Endothelial cell (in vitro differentiated cells): Measurements from ENCODE around the gene NTNG2. TPM values are rescaled to one million over a fixed set of nuclear protein-coding genes. Genes with fewer than 3 reads are reported as not detected.

Experiments used
- DNase-seq: peaks from one replicate; pipeline ENCODE4 v3.0.0; 2021; ENCODE audit warnings: low spot score
- H3K27ac Mint-ChIP-seq: one replicate; pipeline ENCODE4 v1.8.0; 2021; ENCODE audit warnings: mixed read lengths, inconsistent platforms; ENCODE audit not compliant: unreplicated experiment
- H3K27me3 Mint-ChIP-seq: one replicate; pipeline ENCODE4 v1.8.0; 2021; ENCODE audit warnings: mild to moderate bottlenecking, moderate library complexity, mixed read lengths, inconsistent platforms; ENCODE audit not compliant: unreplicated experiment
- H3K36me3 Mint-ChIP-seq: one replicate; pipeline ENCODE4 v1.8.0; 2021; ENCODE audit warnings: mild to moderate bottlenecking, low read depth, mixed read lengths, inconsistent platforms; ENCODE audit not compliant: unreplicated experiment
- H3K4me1 Mint-ChIP-seq: one replicate; pipeline ENCODE4 v1.8.0; 2021; ENCODE audit warnings: mild to moderate bottlenecking, mixed read lengths, inconsistent platforms; ENCODE audit not compliant: unreplicated experiment
- H3K4me3 Mint-ChIP-seq: one replicate; pipeline ENCODE4 v1.8.0; 2021; ENCODE audit warnings: mild to moderate bottlenecking, mixed read lengths, inconsistent platforms; ENCODE audit not compliant: unreplicated experiment
- H3K9me3 Mint-ChIP-seq: one replicate; pipeline ENCODE4 v1.8.0; 2021; ENCODE audit warnings: mixed read lengths, inconsistent platforms; ENCODE audit not compliant: unreplicated experiment
- CTCF ChIP-seq: fragments of 200-600 bp; sonication (generic); IDR thresholded peaks from one replicate; pipeline ENCODE4 v1.5.0; 2021; ENCODE audit warnings: antibody characterized with exemption; ENCODE audit not compliant: unreplicated experiment
- total RNA-seq: library from RNA; stranded (reverse); fragmentation: NEBNext Ultra II Directional; extraction: Animal tissue kit (Norgen Biotek cat#: 25700); gene quantifications from one replicate; pipeline ENCODE4 v1.2.1, GENCODE V29; 2021; ENCODE audit not compliant: unreplicated experiment

Gene NTNG2
- total RNA-seq, 1 donor from 2014 or later = 0.38 TPM

- H3K27ac Mint-ChIP-seq = no peak overlapping the region
- no peaks in the 10 kb centered on the region for H3K27me3 Mint-ChIP-seq
- no peak overlapping the region for H3K4me3 Mint-ChIP-seq
Observed at GRCh38 chr9:132228062-132228461, 66.2 kb downstream of the NTNG2 start.

GRCh38 chr9:132230605-132231004, 68.7 kb downstream of the NTNG2 start:
- Mint-ChIP-seq H3K4me1 (no peaks in the 10 kb centered on the region), H3K36me3 (no peaks in the 10 kb centered on the region), H3K27ac (no peak overlapping the region), H3K9me3 (no peaks in the 10 kb centered on the region), H3K27me3 (peaks cover 2% of the 10 kb centered on the region), H3K4me3 (no peak overlapping the region)
- TF ChIP-seq CTCF = no peak
- no peak for DNase-seq

More at GRCh38 chr9:132228062-132228461, 66.2 kb downstream of the NTNG2 start:
- no peaks in the 10 kb centered on the region for H3K9me3 Mint-ChIP-seq
- no peak for TF ChIP-seq CTCF
- H3K4me1 Mint-ChIP-seq = no peaks in the 10 kb centered on the region
- DNase-seq = no peak
- no peaks in the 10 kb centered on the region for H3K36me3 Mint-ChIP-seq

GRCh38 chr9:132231019-132231701, 69.3 kb downstream of the NTNG2 start:
- H3K9me3 Mint-ChIP-seq = no peaks in the 10 kb centered on the region
- no peak for DNase-seq
- no peak for TF ChIP-seq CTCF
- H3K4me3 Mint-ChIP-seq = no peak overlapping the region
- H3K4me1 Mint-ChIP-seq = no peaks in the 10 kb centered on the region
- H3K36me3 Mint-ChIP-seq = no peaks in the 10 kb centered on the region
- H3K27me3 Mint-ChIP-seq = peaks cover 2% of the 10 kb centered on the region
- H3K27ac Mint-ChIP-seq = no peak overlapping the region

GRCh38 chr9:132232522-132232921, 70.7 kb downstream of the NTNG2 start:
- DNase-seq = no peak
- H3K9me3 Mint-ChIP-seq = no peaks in the 10 kb centered on the region
- no peak overlapping the region for H3K4me3 Mint-ChIP-seq
- no peak for TF ChIP-seq CTCF
- H3K36me3 Mint-ChIP-seq = no peaks in the 10 kb centered on the region
- H3K27ac Mint-ChIP-seq = no peak overlapping the region
- no peaks in the 10 kb centered on the region for H3K4me1 Mint-ChIP-seq
- peaks cover 2% of the 10 kb centered on the region for H3K27me3 Mint-ChIP-seq

- Mint-ChIP-seq H3K36me3 (no peaks in the 10 kb centered on the region), H3K4me1 (no peaks in the 10 kb centered on the region), H3K27ac (no peak overlapping the region), H3K9me3 (no peaks in the 10 kb centered on the region), H3K4me3 (no peak overlapping the region), H3K27me3 (peaks cover 2% of the 10 kb centered on the region)
- no peak for TF ChIP-seq CTCF
- no peak for DNase-seq
Observed at GRCh38 chr9:132233138-132233537, 71.3 kb downstream of the NTNG2 start.
